Osteocyte (in vitro differentiated cells): ENCODE data around the gene NTN1. TPM values are rescaled to one million over a fixed set of nuclear protein-coding genes. Genes with fewer than 3 reads are reported as not detected.

ENCODE experiments used
- DNase-seq: peaks from one replicate; pipeline ENCODE4 v3.0.0; 2021; ENCODE audit warnings: mixed read lengths; ENCODE audit not compliant: unreplicated experiment; ENCODE audit errors: extremely low spot score
- H3K27ac Mint-ChIP-seq: one replicate; pipeline ENCODE4 v1.8.0; 2021; ENCODE audit warnings: mild to moderate bottlenecking, mixed read lengths; ENCODE audit not compliant: unreplicated experiment
- H3K27me3 Mint-ChIP-seq: one replicate; pipeline ENCODE4 v1.8.0; 2021; ENCODE audit warnings: mixed read lengths; ENCODE audit not compliant: unreplicated experiment
- H3K36me3 Mint-ChIP-seq: one replicate; pipeline ENCODE4 v1.8.0; 2021; ENCODE audit warnings: mixed read lengths; ENCODE audit not compliant: unreplicated experiment
- H3K4me1 Mint-ChIP-seq: one replicate; pipeline ENCODE4 v1.8.0; 2021; ENCODE audit warnings: mixed read lengths; ENCODE audit not compliant: unreplicated experiment
- H3K4me3 Mint-ChIP-seq: one replicate; pipeline ENCODE4 v1.8.0; 2021; ENCODE audit warnings: mild to moderate bottlenecking, moderate library complexity, mixed read lengths; ENCODE audit not compliant: unreplicated experiment
- H3K9me3 Mint-ChIP-seq: one replicate; pipeline ENCODE4 v1.8.0; 2021; ENCODE audit warnings: mixed read lengths; ENCODE audit not compliant: unreplicated experiment
- CTCF ChIP-seq: fragments of 200-600 bp; sonication (generic); IDR thresholded peaks from 2 replicates; pipeline ENCODE4 v1.5.0; 2021; ENCODE audit warnings: antibody characterized with exemption, mild to moderate bottlenecking, moderate library complexity
- total RNA-seq: library from RNA; stranded (reverse); gene quantifications from 2 replicates; pipeline ENCODE4 v1.2.1, GENCODE V29; 2021

The NTN1 gene
- total RNA-seq, 1 donor from 2014 or later, result 21.4 TPM

- no peak for DNase-seq
- H3K36me3 Mint-ChIP-seq, result no peaks in the 10 kb centered on the region
- TF ChIP-seq CTCF, result no peak
- H3K27ac Mint-ChIP-seq, result no peak overlapping the region
- no peak overlapping the region for H3K4me3 Mint-ChIP-seq
- H3K4me1 Mint-ChIP-seq, result peaks cover 9% of the 10 kb centered on the region
- H3K27me3 Mint-ChIP-seq, result no peaks in the 10 kb centered on the region
- H3K9me3 Mint-ChIP-seq, result no peaks in the 10 kb centered on the region
These were observed 252.4 kb downstream of the NTN1 start for GRCh38 chr17:9273428-9274391.

- no peaks in the 10 kb centered on the region for H3K9me3 Mint-ChIP-seq
- no peak for DNase-seq
- no peaks in the 10 kb centered on the region for H3K27me3 Mint-ChIP-seq
- no peak overlapping the region for H3K4me3 Mint-ChIP-seq
- no peak overlapping the region for H3K27ac Mint-ChIP-seq
- no peak for TF ChIP-seq CTCF
- H3K36me3 Mint-ChIP-seq, result no peaks in the 10 kb centered on the region
- peaks cover 9% of the 10 kb centered on the region for H3K4me1 Mint-ChIP-seq
These were observed 253.7 kb downstream of the NTN1 start for GRCh38 chr17:9274973-9275372.

- no peak overlapping the region for H3K4me3 Mint-ChIP-seq
- H3K9me3 Mint-ChIP-seq, result no peaks in the 10 kb centered on the region
- no peak overlapping the region for H3K27ac Mint-ChIP-seq
- no peaks in the 10 kb centered on the region for H3K27me3 Mint-ChIP-seq
- peaks cover 3% of the 10 kb centered on the region for H3K4me1 Mint-ChIP-seq
- H3K36me3 Mint-ChIP-seq, result no peaks in the 10 kb centered on the region
- TF ChIP-seq CTCF, result no peak
- DNase-seq, result no peak
These were observed 258.6 kb downstream of the NTN1 start for GRCh38 chr17:9279893-9280292.

- Mint-ChIP-seq H3K27me3 (no peaks in the 10 kb centered on the region), H3K4me1 (peaks cover 6% of the 10 kb centered on the region), H3K9me3 (no peaks in the 10 kb centered on the region), H3K4me3 (no peak overlapping the region), H3K27ac (no peak overlapping the region), H3K36me3 (no peaks in the 10 kb centered on the region)
- no peak for TF ChIP-seq CTCF
- DNase-seq, result no peak
These were observed 262.6 kb downstream of the NTN1 start for GRCh38 chr17:9283909-9284308.

GRCh38 chr17:9284884-9285283 is 263.6 kb downstream of the NTN1 start:
- Mint-ChIP-seq H3K4me1 (peaks cover 8% of the 10 kb centered on the region), H3K27ac (no peak overlapping the region), H3K27me3 (no peaks in the 10 kb centered on the region), H3K9me3 (no peaks in the 10 kb centered on the region), H3K36me3 (no peaks in the 10 kb centered on the region), H3K4me3 (no peak overlapping the region)
- TF ChIP-seq CTCF, result no peak
- DNase-seq, result no peak
